Mesodermal cell (in vitro differentiated cells): ENCODE results near the gene TMEM132D. TPM values are rescaled to one million over a fixed set of nuclear protein-coding genes. Genes with fewer than 3 reads are reported as not detected.
A peak's percentile ranks its signal among the peaks of the same experiment; 100 is the strongest.

ENCODE experiments used
- H3K27ac ChIP-seq: 2 replicates; pipeline ENCODE4 v1.7.0; 2013; ENCODE audit warnings: mild to moderate bottlenecking, low read depth, low read length, moderate library complexity; ENCODE audit not compliant: severe bottlenecking
- H3K36me3 ChIP-seq: 2 replicates; pipeline ENCODE4 v1.7.1; 2013; ENCODE audit warnings: mild to moderate bottlenecking, low read length, moderate library complexity; ENCODE audit not compliant: control insufficient read depth, insufficient read depth
- H3K4me1 ChIP-seq: one replicate; pipeline ENCODE4 v1.7.1; 2013; ENCODE audit warnings: mild to moderate bottlenecking, low read length; ENCODE audit not compliant: insufficient read depth, control insufficient read depth, poor library complexity, severe bottlenecking
- H3K4me3 ChIP-seq: 2 replicates; pipeline ENCODE4 v1.7.0; 2013; ENCODE audit warnings: low read length, control low read depth, mild to moderate bottlenecking; ENCODE audit not compliant: insufficient read depth, poor library complexity, severe bottlenecking; ENCODE audit errors: extremely low read depth
- H3K9me3 ChIP-seq: 2 replicates; pipeline ENCODE4 v1.7.1; 2013; ENCODE audit warnings: mild to moderate bottlenecking, low read length, moderate library complexity; ENCODE audit not compliant: control insufficient read depth
- WGBS, 2 experiments: methylation state at CpG; one replicate each; pipeline ENCODE4 v1.1.5; 2013; ENCODE audit warnings: missing lambda C conversion rate in 2 of 2; ENCODE audit not compliant: insufficient coverage in 2 of 2; 5-methylcytosine and 5-hydroxymethylcytosine counted together
- polyA plus RNA-seq, 2 experiments: library from polyadenylated mRNA; stranded (reverse); fragments of 50-300 nt; gene quantifications; one replicate each; pipeline ENCODE4 v1.2.3, GENCODE V29; 2013

Gene TMEM132D
- polyA plus RNA-seq (2013, experiment 1 of 2) = 0.74 TPM
- 0.81 TPM for polyA plus RNA-seq (2013, experiment 2 of 2)

GRCh38 chr12:129903956-129904829 is at the start of gene TMEM132D:
TMEM132D (minus strand) TSS chr12:129904025.
- WGBS, 2 experiments = 0 to 3% methylated on average over 45 to 73 of the region's 77 CpGs
- Histone ChIP-seq H3K4me3 (peak within 1 kb of the TSS; percentile 31), H3K9me3 (no peaks in the 10 kb centered on the region), H3K27ac (no peak within 1 kb of the TSS), H3K36me3 (no peaks in the 10 kb centered on the region), H3K4me1 (peaks cover 3% of the 10 kb centered on the region)

DNA sequence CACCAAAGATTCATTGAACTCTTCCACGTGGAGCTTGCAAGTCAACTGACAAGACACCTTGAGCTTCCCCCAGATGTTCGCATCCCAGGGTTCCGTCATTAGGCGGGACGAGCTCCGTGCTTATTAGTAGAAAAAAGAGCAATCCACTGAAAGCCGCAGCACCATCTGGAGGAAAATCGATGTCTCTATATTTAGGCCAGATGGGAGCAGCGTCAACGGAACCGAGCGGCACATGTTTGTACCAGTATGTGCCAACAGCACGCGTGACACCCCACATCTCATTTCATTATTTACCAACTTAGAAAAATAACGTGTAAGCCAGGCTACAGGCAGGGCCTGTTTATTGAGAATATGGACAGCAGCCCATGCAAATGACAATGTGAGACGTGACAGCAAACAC is 45.8 kb upstream of the TMEM132D start:
- no peak overlapping the region for H3K27ac ChIP-seq
- no peak overlapping the region for H3K4me3 ChIP-seq
- no peaks in the 10 kb centered on the region for H3K4me1 ChIP-seq
- H3K36me3 ChIP-seq = no peaks in the 10 kb centered on the region
- H3K9me3 ChIP-seq = no peaks in the 10 kb centered on the region
- WGBS, 2 experiments = 88 to 90% methylated on average over 15 to 16 of the region's 16 CpGs

- Histone ChIP-seq H3K27ac (no peak overlapping the region), H3K36me3 (no peaks in the 10 kb centered on the region), H3K4me1 (no peaks in the 10 kb centered on the region), H3K9me3 (no peaks in the 10 kb centered on the region), H3K4me3 (no peak overlapping the region)
- 76 to 80% methylated on average over 7 to 8 of the region's 9 CpGs for WGBS, 2 experiments
Observed at GRCh38 chr12:129941618-129942017, 37.8 kb upstream of the TMEM132D start.

DNA sequence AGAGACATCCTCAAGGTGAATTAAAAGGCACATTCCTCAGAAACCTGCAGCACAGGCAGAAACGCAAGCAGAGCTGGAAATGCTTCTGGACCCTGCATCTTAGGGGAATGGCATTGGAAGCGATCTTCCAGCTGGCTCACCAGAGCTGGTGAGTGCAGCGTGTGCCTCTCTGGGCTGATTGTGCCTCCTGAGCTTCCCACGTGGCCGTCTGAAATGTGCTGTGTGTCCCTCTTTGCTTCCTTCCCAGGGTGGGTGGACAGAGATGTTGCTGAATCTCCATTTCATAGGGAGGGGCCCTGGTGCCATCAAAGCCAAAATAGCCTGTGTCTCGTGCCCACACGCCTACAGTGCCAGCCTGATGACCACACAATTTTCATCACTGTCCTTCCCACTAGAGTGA is 34.3 kb upstream of the TMEM132D start:
- Histone ChIP-seq H3K36me3 (no peaks in the 10 kb centered on the region), H3K4me1 (no peaks in the 10 kb centered on the region), H3K9me3 (no peaks in the 10 kb centered on the region), H3K27ac (no peak overlapping the region), H3K4me3 (no peak overlapping the region)
- 66 to 75% methylated on average over 6 to 7 of the region's 7 CpGs for WGBS, 2 experiments

GRCh38 chr12:129937426-129937825 is 33.6 kb upstream of the TMEM132D start:
- H3K4me3 ChIP-seq = no peak overlapping the region
- no peaks in the 10 kb centered on the region for H3K36me3 ChIP-seq
- no peaks in the 10 kb centered on the region for H3K4me1 ChIP-seq
- no peaks in the 10 kb centered on the region for H3K9me3 ChIP-seq
- H3K27ac ChIP-seq = no peak overlapping the region
- WGBS, 2 experiments = 62 to 100% methylated on average over 2 to 3 of the region's 5 CpGs

GRCh38 chr12:129928643-129929042 is 24.8 kb upstream of the TMEM132D start:
- WGBS, 2 experiments = no CpG with 5 or more reads among the region's 4 CpGs
- Histone ChIP-seq H3K4me1 (no peaks in the 10 kb centered on the region), H3K36me3 (no peaks in the 10 kb centered on the region)

DNA sequence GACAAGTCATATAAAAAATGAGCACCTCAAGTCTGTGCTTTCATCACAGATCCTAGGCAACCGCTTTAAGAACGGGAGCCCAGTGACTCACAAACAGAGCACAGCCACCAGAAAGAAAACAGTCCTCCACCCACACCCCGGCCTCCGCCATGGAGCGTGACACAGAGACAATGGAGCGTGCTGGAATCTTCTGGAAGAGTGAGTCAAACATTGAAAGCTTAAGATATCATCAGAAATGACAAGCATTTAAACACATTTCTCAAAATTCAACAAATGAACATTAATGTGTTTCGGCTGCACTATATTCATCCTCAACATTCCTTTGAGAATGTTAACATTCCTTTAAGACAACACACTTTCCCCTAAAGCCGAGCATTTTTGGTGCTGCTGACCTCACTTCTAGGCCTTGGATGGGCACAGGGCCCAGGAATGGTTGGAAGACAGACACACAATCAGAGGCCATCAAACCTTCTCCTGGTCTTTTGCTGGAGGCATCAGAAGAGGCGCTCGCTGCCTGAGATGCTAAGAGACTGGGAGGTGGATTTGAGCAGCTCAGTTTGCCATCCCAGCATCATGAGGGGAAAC is 23.6 kb upstream of the TMEM132D start:
- Histone ChIP-seq H3K36me3 (no peaks in the 10 kb centered on the region), H3K4me1 (no peaks in the 10 kb centered on the region), H3K27ac (no peak overlapping the region), H3K4me3 (no peak overlapping the region), H3K9me3 (no peaks in the 10 kb centered on the region)
- 88 to 100% methylated on average over 5 to 8 of the region's 10 CpGs for WGBS, 2 experiments

More at GRCh38 chr12:129928643-129929042, 24.8 kb upstream of the TMEM132D start:
- Histone ChIP-seq H3K27ac (no peak overlapping the region), H3K9me3 (no peaks in the 10 kb centered on the region), H3K4me3 (no peak overlapping the region)

DNA sequence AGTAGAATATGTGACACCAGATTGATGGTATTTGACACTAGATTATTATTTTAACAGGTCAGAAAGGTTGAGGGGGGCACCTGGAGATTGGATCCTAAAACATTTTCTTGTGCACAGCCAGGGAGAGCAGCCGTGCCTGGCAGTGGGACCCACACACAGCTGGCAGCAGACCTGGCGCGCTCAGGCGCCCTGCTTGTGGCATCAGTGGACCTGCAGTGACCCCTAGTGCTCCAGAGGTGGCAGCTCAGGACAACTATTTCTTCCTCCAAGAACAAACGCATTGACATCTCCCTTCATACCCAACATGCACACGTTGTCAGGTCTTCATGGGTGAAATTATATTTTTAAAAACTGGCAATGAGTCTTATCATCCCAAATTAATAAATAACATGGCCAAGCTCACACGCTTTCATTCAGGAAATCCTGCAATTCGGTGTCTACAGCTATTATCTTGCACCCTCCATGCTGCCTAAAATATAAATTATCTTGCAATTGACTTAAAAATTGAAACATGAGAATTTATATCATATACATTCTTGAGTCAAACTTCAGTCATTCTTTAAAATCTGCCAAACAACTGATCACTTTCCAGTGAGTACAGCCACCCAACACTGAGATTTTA is 7.7 kb upstream of the TMEM132D start:
- Histone ChIP-seq H3K36me3 (no peaks in the 10 kb centered on the region), H3K4me3 (no peak overlapping the region), H3K4me1 (no peaks in the 10 kb centered on the region), H3K27ac (no peak overlapping the region), H3K9me3 (no peaks in the 10 kb centered on the region)
- WGBS, 2 experiments = 11 to 13% methylated on average over 4 to 7 of the region's 8 CpGs

GRCh38 chr12:129909051-129910020 is 5.5 kb upstream of the TMEM132D start:
- WGBS, 2 experiments = 84 to 90% methylated on average over 15 to 21 of the region's 22 CpGs
- H3K36me3 ChIP-seq = no peaks in the 10 kb centered on the region
- H3K9me3 ChIP-seq = no peaks in the 10 kb centered on the region
- no peak overlapping the region for H3K4me3 ChIP-seq
- H3K27ac ChIP-seq = no peak overlapping the region
- no peaks in the 10 kb centered on the region for H3K4me1 ChIP-seq
